Neural progenitor cell (in vitro differentiated cells): ENCODE results near the gene PIP5K1B. TPM values are rescaled to one million over a fixed set of nuclear protein-coding genes. Genes with fewer than 3 reads are reported as not detected.

ENCODE experiments used
- DNase-seq: peaks from one replicate; pipeline ENCODE4 v3.0.0-alpha.2; 2016; ENCODE audit warnings: low spot score
- H2AFZ ChIP-seq: fragments of 200-600 bp; sonication (generic); replicated peaks from 2 replicates; pipeline ENCODE4 v1.6.1; 2016; ENCODE audit warnings: antibody characterized with exemption
- H3F3A ChIP-seq: fragments of 200-600 bp; sonication (generic); 2 replicates; pipeline ENCODE4 v1.6.1; 2016; ENCODE audit warnings: antibody characterized with exemption, low read depth
- H3K27ac ChIP-seq: fragments of 200-600 bp; sonication (generic); 2 replicates; pipeline ENCODE4 v1.5.1; 2016; ENCODE audit warnings: mild to moderate bottlenecking
- H3K27me3 ChIP-seq: fragments of 200-600 bp; sonication (generic); 2 replicates; pipeline ENCODE4 v1.6.1; 2016; ENCODE audit warnings: mild to moderate bottlenecking, moderate library complexity
- H3K36me3 ChIP-seq: fragments of 200-600 bp; sonication (generic); 2 replicates; pipeline ENCODE4 v1.5.1; 2016
- H3K4me1 ChIP-seq: fragments of 200-600 bp; sonication (generic); 2 replicates; pipeline ENCODE4 v1.6.1; 2016; ENCODE audit warnings: mixed run types
- H3K4me2 ChIP-seq: fragments of 200-600 bp; sonication (generic); 2 replicates; pipeline ENCODE4 v1.6.1; 2016
- H3K4me3 ChIP-seq: fragments of 200-600 bp; sonication (generic); 2 replicates; pipeline ENCODE4 v1.5.1; 2016
- H3K79me2 ChIP-seq: fragments of 200-600 bp; sonication (generic); 2 replicates; pipeline ENCODE4 v1.6.1; 2016; ENCODE audit warnings: low read depth
- H3K9ac ChIP-seq: fragments of 200-600 bp; sonication (generic); 2 replicates; pipeline ENCODE4 v1.6.1; 2016
- H3K9me3 ChIP-seq: fragments of 200-600 bp; sonication (generic); 2 replicates; pipeline ENCODE4 v1.5.1; 2016; ENCODE audit warnings: low read depth
- H4K20me1 ChIP-seq: fragments of 200-600 bp; sonication (generic); 2 replicates; pipeline ENCODE4 v1.6.1; 2016; ENCODE audit warnings: low read depth
- H3K27ac Mint-ChIP-seq: 3 replicates; pipeline ENCODE4 v1.8.0; 2021; ENCODE audit warnings: mixed read lengths
- H3K27me3 Mint-ChIP-seq: 2 replicates; pipeline ENCODE4 v1.8.0; 2022; ENCODE audit warnings: low read depth, mild to moderate bottlenecking, inconsistent platforms, moderate library complexity, mixed read lengths; ENCODE audit not compliant: insufficient read depth
- H3K36me3 Mint-ChIP-seq: 3 replicates; pipeline ENCODE4 v1.8.0; 2021; ENCODE audit warnings: mixed read lengths
- H3K4me1 Mint-ChIP-seq: 3 replicates; pipeline ENCODE4 v1.8.0; 2021; ENCODE audit warnings: mixed read lengths
- H3K4me3 Mint-ChIP-seq: 3 replicates; pipeline ENCODE4 v1.8.0; 2021; ENCODE audit warnings: mild to moderate bottlenecking, moderate library complexity, mixed read lengths
- H3K9me3 Mint-ChIP-seq: 3 replicates; pipeline ENCODE4 v1.8.0; 2020; ENCODE audit warnings: mixed read lengths
- EZH2 ChIP-seq: fragments of 200-600 bp; sonication (generic); IDR thresholded peaks from 2 replicates; pipeline ENCODE4 v1.6.1; 2017; ENCODE audit warnings: antibody characterized with exemption, mild to moderate bottlenecking, moderate library complexity
- EZH2phosphoT487 ChIP-seq: fragments of 200-600 bp; sonication (generic); IDR thresholded peaks from 2 replicates; pipeline ENCODE4 v1.6.1; 2017; ENCODE audit warnings: antibody characterized with exemption
- total RNA-seq: library from RNA; depleted of rRNA; stranded (reverse); fragments of >200 nt; gene quantifications from 2 replicates; pipeline ENCODE4 v1.2.3, GENCODE V29; 2015; ENCODE audit warnings: low replicate concordance
- TF ChIP-seq, protein P1 (sequence below): fragments of 200-600 bp; sonication (generic); IDR thresholded peaks from 2 replicates; pipeline ENCODE4 v1.5.1; 2017; ENCODE audit warnings: antibody characterized with exemption, mild to moderate bottlenecking

PIP5K1B gene
- total RNA-seq, 1 donor from 2014 or later: 3.2 TPM

DNA sequence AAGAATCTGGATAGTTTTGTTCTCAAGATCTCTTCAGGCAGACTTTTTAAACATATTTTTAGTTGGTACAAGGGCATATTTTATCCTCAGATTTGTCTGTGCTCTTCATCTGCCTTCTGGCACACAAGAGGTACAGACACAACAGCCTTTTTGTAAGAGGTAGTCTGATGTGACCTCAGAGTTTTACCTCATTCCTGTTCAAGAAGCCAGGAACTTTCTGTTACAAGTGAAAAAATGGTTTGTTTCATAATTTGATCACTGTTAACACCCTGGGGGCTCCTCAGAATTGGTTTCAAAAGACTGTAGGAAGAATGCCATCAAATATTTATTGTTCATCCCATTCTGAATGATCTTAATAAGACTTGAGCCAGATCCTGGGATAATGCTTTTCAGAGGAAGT lies 172.2 kb downstream of the PIP5K1B start:
- no peak for TF ChIP-seq EZH2
- TF ChIP-seq EZH2phosphoT487: no peak
- TF ChIP-seq, protein P1, sequence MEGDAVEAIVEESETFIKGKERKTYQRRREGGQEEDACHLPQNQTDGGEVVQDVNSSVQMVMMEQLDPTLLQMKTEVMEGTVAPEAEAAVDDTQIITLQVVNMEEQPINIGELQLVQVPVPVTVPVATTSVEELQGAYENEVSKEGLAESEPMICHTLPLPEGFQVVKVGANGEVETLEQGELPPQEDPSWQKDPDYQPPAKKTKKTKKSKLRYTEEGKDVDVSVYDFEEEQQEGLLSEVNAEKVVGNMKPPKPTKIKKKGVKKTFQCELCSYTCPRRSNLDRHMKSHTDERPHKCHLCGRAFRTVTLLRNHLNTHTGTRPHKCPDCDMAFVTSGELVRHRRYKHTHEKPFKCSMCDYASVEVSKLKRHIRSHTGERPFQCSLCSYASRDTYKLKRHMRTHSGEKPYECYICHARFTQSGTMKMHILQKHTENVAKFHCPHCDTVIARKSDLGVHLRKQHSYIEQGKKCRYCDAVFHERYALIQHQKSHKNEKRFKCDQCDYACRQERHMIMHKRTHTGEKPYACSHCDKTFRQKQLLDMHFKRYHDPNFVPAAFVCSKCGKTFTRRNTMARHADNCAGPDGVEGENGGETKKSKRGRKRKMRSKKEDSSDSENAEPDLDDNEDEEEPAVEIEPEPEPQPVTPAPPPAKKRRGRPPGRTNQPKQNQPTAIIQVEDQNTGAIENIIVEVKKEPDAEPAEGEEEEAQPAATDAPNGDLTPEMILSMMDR: no peak
- H2AFZ ChIP-seq: no peak overlapping the region
- peaks cover 36% of the 10 kb centered on the region for H3K4me1 Mint-ChIP-seq
- no peak overlapping the region for H3K27ac ChIP-seq
- H3K4me2 ChIP-seq: no peak overlapping the region
- no peaks in the 10 kb centered on the region for H4K20me1 ChIP-seq
- no peaks in the 10 kb centered on the region for H3K79me2 ChIP-seq
- no peaks in the 10 kb centered on the region for H3K27me3 Mint-ChIP-seq
- peaks cover 12% of the 10 kb centered on the region for H3K36me3 Mint-ChIP-seq
- no peak overlapping the region for H3K27ac Mint-ChIP-seq
- no peak for DNase-seq
- no peaks in the 10 kb centered on the region for H3K27me3 ChIP-seq
- no peaks in the 10 kb centered on the region for H3K9me3 Mint-ChIP-seq
- H3K9me3 ChIP-seq: no peaks in the 10 kb centered on the region
- H3K4me1 ChIP-seq: peaks cover 7% of the 10 kb centered on the region
- H3F3A ChIP-seq: no peaks in the 10 kb centered on the region
- H3K9ac ChIP-seq: no peak overlapping the region
- no peak overlapping the region for H3K4me3 ChIP-seq
- no peak overlapping the region for H3K4me3 Mint-ChIP-seq
- no peaks in the 10 kb centered on the region for H3K36me3 ChIP-seq

DNA sequence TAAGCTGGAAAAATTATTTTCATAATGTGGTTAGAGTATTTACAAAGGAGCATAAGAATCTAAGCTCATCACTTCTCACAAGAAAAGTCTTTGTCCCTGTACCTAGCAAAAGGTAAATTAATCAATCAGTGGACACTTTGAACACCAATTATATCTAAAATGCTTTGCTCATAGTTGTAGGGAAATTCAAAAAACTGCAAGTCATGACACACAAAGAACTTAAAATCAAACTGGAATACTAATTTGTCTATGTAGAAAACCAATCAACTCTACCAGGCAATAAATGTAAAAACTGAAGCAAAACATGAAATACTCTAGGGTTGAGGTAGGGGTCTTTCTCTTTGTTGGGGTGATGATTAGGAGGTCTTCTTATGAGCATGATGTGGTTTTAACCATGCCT lies 173.4 kb downstream of the PIP5K1B start:
- Mint-ChIP-seq H3K27me3 (no peaks in the 10 kb centered on the region), H3K4me3 (no peak overlapping the region), H3K4me1 (peaks cover 27% of the 10 kb centered on the region), H3K36me3 (peaks cover 12% of the 10 kb centered on the region), H3K9me3 (no peaks in the 10 kb centered on the region), H3K27ac (no peak overlapping the region)
- no peak overlapping the region for H3K4me3 ChIP-seq
- no peaks in the 10 kb centered on the region for H3K36me3 ChIP-seq
- TF ChIP-seq, protein P1: no peak
- TF ChIP-seq EZH2phosphoT487 (no peak), EZH2 (no peak)
- no peak overlapping the region for H3K9ac ChIP-seq
- H4K20me1 ChIP-seq: no peaks in the 10 kb centered on the region
- H3K4me1 ChIP-seq: no peaks in the 10 kb centered on the region
- H3K4me2 ChIP-seq: no peak overlapping the region
- no peak for DNase-seq
- no peak overlapping the region for H3K27ac ChIP-seq
- no peaks in the 10 kb centered on the region for H3K79me2 ChIP-seq
- H3K27me3 ChIP-seq: no peaks in the 10 kb centered on the region
- H2AFZ ChIP-seq: no peak overlapping the region
- no peaks in the 10 kb centered on the region for H3K9me3 ChIP-seq
- no peaks in the 10 kb centered on the region for H3F3A ChIP-seq

DNA sequence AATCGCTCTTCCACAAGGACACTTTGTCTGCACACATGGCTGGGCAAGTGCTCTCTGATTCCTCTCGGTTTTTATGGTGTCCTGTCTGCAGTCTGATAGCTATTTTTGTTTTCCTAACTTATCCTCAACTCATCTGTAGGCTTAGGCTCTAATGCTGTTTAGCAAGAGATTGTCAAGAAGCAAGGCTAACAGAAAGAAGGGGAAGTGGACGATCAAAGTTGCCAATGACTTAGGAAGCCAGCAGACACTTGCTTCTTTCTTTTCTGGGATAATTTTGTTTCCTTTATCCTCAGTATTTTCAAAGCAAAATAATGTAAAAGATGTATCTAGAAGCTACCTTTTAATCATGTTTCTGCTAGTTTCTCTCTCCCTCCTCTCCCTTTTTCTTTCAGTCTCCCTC lies 178.2 kb downstream of the PIP5K1B start:
- H3K4me1 ChIP-seq: no peaks in the 10 kb centered on the region
- Mint-ChIP-seq H3K36me3 (peaks cover 21% of the 10 kb centered on the region), H3K27me3 (peaks cover 7% of the 10 kb centered on the region), H3K9me3 (no peaks in the 10 kb centered on the region), H3K27ac (no peak overlapping the region), H3K4me3 (no peak overlapping the region), H3K4me1 (peaks cover 7% of the 10 kb centered on the region)
- no peak overlapping the region for H2AFZ ChIP-seq
- H3K36me3 ChIP-seq: no peaks in the 10 kb centered on the region
- H3K27me3 ChIP-seq: no peaks in the 10 kb centered on the region
- no peaks in the 10 kb centered on the region for H3K79me2 ChIP-seq
- TF ChIP-seq, protein P1: no peak
- TF ChIP-seq EZH2phosphoT487: no peak
- no peak for TF ChIP-seq EZH2
- H3K4me2 ChIP-seq: no peak overlapping the region
- no peak overlapping the region for H3K4me3 ChIP-seq
- H3K27ac ChIP-seq: no peak overlapping the region
- H3F3A ChIP-seq: no peaks in the 10 kb centered on the region
- no peaks in the 10 kb centered on the region for H4K20me1 ChIP-seq
- no peak overlapping the region for H3K9ac ChIP-seq
- H3K9me3 ChIP-seq: no peaks in the 10 kb centered on the region
- DNase-seq: no peak

DNA sequence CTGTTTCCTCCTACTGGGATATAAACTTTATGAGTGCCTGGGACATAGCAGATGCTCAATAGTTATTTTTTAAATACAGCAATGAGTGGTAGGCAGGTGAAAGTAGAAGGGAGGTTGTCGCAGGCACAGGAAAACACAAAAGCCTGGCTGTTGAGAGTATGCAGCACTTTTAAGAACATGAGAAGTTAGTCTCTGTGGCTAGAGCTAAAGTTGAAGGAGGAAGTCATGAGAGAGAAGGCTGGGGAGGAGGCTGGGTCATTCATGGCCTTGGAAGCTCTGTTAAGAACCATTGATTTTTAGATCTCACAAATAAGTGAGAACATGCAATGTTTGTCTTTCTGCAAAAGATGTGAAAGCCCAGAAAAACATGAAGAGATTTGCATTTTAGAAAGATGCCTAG lies 182.2 kb downstream of the PIP5K1B start:
- peaks cover 7% of the 10 kb centered on the region for H3K27me3 Mint-ChIP-seq
- no peak overlapping the region for H3K4me3 ChIP-seq
- no peaks in the 10 kb centered on the region for H3F3A ChIP-seq
- H3K36me3 ChIP-seq: no peaks in the 10 kb centered on the region
- no peak overlapping the region for H2AFZ ChIP-seq
- TF ChIP-seq EZH2 (no peak), EZH2phosphoT487 (no peak)
- TF ChIP-seq, protein P1: no peak
- H3K9ac ChIP-seq: no peak overlapping the region
- no peaks in the 10 kb centered on the region for H3K4me1 ChIP-seq
- H3K4me3 Mint-ChIP-seq: no peak overlapping the region
- DNase-seq: no peak
- H3K9me3 ChIP-seq: no peaks in the 10 kb centered on the region
- H3K27ac ChIP-seq: no peak overlapping the region
- H4K20me1 ChIP-seq: no peaks in the 10 kb centered on the region
- no peak overlapping the region for H3K4me2 ChIP-seq
- no peaks in the 10 kb centered on the region for H3K4me1 Mint-ChIP-seq
- H3K36me3 Mint-ChIP-seq: peaks cover 16% of the 10 kb centered on the region
- H3K79me2 ChIP-seq: no peaks in the 10 kb centered on the region
- H3K27ac Mint-ChIP-seq: no peak overlapping the region
- no peaks in the 10 kb centered on the region for H3K9me3 Mint-ChIP-seq
- no peaks in the 10 kb centered on the region for H3K27me3 ChIP-seq
